T-helper 22 cell (primary cell): ENCODE results near the gene TP73.

Experiments
- DNase-seq: peaks from one replicate; pipeline ENCODE4 v3.0.0-alpha.2; 2020; ENCODE audit warnings: low read depth

TP73 gene

DNA sequence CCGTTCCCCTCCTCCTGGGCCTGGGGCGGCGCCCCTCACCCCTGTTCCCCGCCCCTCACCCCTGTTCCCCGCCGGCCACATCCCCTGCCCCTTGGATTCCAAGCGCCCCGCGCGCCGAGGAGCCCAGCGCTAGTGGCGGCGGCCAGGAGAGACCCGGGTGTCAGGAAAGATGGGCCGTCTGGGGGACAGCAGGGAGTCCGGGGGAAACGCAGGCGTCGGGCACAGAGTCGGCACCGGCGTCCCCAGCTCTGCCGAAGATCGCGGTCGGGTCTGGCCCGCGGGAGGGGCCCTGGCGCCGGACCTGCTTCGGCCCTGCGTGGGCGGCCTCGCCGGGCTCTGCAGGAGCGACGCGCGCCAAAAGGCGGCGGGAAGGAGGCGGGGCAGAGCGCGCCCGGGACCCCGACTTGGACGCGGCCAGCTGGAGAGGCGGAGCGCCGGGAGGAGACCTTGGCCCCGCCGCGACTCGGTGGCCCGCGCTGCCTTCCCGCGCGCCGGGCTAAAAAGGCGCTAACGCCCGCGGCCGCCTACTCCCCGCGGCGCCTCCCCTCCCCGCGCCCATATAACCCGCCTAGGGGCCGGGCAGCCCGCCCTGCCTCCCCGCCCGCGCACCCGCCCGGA is at the start of gene TP73:
TSS of gene TP73 (plus strand) at position 587 of the 618 bp plus-strand sequence. CDS start 29,850 bp downstream, outside the sequence.
- DNase-seq: no peak

DNA sequence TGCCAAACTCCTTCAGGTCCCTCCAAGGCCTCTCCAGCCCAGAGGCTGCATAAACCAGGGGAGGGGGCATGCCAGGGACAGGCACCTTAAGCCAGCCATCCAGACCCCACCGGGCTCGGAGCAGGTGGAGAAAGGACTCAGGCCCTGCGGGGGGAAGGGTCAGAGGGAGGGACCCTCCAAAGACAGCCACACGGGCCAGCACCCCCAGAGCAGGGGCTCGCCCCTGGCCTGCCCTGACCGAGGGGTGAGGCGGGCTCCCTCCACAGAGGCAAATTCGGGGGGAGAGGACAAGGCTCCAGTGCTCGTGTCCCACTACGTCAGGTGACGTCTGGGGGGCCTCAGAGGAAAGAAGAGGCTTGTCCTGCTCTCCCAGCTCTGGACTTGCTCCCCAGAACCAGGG is 49.2 kb upstream of the TP73 start:
- DNase-seq: no peak

DNA sequence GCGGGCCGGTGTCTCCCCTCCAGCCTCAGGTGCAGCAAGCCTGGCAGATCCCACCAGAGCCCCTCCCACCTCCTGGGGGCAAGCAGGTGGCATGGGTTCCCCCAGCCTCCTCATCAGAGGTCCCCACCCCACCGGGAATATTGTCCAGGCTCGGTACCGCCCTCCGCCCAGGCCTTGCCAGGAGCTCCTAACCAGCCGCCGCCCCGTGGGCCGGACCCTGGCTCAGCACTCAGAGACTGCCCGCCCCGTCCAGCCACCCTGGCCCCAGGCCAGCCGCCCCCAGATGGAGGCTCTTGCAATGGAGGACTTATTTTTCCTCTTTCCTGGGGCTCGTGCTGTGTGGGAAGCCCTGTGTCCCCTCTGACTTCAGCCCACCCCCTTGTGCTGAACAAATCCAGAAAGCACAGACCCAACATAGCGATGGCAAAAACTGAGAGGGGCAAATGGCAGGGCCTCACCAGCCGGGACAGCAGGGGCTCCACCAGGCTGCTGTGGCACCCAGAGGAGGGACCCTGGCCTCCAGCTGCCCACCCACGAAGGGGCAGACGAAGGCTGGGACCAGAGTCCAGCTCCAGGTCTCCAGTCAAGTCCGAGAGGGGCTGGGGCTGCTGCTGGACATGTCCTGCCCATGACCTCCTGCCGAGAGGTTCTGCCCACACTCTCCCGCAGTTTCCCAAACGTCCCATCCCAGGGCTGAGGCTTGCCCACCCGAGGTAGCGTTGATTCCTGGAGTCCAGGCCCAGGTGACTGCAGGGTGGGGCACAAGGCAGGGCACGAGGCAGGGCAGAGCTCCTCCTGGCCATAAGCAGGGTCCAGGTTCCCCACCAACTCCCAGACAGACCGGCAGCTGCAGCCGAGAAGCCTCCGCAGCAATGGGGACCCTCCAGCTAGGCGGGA is 48.5 kb upstream of the TP73 start:
- DNase-seq: no peak

DNA sequence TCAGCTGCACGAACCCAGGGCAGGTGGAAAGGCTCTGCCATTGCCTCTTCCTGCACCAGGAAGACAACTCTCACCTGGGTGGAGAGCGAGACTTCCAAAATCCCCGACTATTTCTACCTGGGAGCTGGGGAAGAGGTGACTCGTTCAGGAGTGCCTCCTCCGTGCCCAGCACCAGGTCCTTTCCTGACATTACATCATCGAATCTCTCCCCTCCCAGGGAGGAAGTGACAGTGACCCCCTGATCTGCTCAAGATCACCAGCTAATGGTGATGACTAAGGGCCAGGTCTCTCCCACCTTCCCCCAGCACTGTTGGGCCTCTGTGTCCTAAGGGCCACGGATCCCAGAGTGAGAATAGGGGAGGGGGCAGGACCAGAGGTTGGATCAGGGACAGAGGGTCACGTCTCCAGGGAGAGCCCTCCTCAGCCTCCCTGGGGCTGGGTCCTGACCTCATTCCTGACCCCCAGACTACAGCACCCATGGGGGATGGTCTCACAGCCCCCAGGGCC is 47.8 kb upstream of the TP73 start:
- DNase-seq: no peak

DNA sequence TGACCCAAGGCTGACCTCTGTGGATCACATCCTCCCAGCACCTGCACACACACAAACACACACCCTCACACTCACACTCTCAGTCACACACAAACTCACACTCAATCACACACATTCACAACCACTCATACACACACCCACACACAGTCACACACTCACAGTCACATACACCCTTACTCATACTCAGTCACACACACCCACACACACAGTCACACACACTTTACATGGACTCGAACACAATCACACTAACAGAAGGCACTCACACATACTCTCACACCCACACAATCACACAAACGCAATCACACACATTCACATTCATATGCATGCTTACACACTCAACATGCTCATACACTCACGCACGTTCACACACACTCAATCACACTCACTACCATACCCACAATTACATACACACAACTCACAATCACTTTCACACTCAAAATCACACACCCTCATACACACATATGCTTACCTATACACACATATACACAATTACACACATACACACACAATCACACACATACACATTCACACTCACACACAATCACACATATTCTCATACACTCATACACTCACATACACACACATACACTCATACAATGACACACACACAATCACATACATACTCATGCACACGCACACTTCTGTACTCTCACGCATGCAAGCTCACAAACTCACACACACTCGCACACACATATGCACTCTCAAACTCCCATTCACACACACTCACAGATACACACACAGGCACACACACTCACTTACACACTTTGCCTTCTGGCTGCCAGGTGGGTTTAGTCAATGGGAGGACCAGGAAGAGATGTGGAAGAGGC is 47.1 kb upstream of the TP73 start:
- DNase-seq: no peak

DNA sequence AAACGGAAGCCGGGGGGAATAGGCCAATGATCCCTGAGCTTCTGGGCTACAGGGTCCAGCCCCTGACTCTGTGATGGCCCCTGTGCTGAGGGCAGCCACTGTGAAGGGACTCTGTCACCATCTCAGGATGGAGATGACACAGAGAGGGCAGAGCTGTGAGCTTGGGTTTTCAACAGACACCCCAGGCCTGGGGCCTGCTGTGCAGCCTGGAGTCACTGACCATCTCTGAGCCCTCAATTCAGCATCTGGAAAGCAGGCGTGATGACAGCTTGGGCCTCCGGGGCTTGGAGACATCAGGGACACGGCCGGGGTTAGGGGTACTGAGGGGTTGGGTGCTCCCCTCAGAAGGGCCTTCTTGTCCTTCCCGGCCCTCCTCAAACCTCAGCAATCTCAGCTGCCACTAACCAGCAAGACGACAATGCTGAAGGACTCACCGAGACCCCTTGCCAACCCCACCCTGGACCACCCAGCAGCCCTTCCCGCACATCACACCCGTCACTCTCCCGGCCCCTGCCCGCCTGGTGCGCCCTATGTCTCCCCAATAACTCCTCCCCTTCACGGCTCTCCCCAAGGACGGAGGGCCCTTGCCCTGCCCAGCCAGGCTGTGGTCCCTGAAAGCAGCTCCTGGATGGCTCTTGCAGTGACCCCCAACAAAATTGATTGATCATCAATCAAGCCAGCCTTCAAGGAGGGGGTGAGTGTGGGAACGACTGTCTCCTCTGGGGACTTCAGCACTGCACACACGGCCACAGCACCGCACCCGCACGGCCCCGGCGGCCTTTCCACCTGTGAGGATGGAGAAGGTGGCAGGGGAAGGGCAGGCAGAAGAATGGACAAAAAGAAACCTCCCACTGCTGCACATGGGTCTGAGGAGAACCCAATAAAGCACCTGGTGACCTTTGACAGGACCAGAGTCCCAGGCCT is 45.3 kb upstream of the TP73 start:
- DNase-seq: no peak

DNA sequence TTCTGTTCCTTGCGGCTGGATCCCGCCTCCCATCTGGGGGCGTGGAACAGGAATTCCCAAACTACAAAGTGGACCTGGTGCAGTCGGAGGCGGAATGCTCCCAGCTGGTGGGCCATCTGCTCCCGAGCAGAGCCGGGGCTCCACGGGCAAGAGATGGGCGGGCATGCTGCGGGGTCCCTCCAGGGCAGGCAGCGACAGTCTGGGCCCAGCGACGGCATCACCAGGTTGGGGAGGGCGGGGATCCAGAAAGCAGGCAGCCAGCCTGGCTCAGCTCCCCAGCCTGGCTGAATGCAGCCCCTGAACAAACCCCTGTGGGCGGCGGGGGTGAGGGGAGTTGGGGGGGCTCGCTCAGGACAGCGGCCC is 44.6 kb upstream of the TP73 start:
- no peak for DNase-seq

DNA sequence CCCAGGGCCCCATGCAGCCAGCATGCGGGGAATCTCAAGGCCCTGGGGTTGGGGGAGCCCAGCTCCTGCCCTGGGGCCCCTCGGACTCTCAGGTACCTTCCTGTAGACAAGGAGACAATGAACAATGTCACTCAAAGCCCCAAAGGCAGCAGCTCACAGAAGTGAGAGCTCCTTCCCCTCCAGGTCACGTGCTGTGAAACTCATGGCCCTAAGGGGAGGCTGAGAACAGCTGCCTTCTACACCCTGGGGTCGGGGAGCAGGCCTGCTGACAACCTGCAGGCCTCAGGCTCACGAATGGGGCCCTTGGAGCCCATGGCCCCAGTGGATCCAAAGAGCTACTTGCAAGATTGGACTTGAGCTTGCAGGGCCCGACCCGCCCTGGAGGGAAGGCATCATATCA is 44.2 kb upstream of the TP73 start:
- DNase-seq: no peak

DNA sequence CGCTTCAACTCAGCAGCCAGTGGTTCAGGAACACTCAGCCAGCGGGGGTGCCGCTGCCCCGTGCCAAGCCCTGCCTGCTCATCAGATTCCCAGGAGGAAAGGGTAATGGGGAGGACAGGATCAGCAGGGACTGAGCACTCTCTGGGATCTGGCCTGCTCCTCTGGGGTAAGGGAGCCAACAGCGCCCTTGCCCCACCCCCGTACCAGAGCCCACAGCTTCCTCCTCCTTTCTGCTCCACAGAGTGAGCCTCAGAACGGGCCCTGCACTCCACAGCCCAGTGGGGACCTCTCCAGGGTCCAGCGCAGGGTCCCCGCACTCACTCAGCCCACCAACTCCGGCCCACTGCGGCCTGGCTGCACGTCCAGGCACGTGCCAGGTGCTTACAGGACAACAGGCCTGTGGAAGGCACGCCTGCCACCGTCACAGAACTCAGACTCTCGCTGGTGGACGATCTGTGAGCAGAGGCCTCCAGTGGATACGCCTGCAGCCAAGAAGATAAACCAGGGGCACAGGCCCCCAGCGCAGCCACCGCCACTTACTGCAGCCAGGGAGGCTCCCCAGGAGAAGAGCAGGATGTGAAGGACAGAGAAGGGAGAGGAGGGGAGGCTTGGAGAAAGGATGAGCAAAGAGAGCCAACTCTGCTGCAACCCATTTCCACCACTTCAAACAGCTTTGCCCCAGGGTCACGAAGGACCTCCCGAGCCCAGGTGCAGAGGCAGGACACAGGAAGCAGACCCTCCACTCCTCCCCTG is 43.1 kb upstream of the TP73 start:
- DNase-seq: no peak

DNA sequence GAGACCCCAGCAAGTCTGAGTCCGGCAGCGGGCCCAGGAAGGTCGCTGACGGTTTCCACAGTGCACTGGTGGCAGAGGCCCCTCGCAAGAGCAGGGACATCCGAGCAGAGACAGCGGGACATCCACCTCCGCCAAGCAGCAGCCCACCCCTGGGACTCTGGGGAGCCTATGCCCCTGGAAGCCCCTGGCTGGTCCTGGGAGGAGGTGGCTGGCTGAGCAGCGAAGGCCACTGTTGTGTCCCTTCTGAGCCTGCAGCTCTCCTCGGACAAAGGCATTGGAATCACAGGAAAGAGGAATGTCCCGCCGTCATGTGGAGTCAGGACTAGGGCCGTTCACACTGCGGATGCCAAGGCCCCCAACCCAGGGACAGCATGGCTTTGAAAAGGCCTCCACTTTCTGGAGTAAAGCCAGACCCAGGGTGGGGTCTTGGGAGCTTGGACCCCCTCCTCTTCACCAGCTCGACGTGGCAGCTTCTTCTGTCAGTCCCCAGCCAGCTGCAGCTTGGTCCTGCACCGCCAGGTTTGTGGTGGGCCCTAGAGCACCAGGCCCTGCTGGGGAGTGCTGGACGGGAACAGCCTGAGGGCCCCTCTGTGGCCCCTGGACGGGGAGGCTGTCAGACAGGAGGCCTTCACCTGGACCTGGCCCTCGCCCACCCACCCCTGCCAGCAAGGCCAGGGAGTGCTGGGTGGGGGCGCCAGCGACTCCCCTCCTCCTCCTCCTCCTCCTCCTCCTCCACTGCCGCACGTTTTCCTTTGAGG is 42.4 kb upstream of the TP73 start:
- no peak for DNase-seq

DNA sequence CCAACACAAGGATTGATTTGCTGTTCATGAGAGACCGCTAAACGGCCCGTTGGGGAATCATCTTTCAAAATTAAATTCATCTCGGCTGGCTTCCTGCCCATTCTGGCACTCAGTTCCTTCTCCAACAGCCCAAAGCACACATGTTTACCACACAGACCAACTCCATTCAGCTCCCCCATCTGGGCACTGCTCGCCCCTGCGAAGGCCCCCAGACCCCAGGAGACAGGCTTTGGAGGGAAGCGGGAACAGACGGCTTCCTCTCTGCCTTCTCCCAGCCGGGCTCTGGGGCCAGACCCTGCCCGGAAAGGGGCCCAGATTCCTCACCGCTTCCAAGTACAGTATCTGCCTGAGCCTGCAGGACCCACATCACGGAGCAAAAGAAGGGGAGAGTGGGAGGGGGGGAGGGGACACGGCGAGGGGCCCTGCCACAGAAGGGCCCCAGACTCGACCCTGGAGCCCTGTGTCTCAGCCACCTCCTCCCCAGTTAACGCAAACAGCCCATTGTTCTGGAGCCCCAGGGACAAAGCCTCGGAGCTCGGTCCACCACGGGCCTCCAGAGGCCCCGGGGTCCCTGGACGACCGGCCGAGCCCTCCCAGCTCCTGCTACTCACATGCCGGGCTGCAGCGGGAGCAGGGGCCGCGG is 41.7 kb upstream of the TP73 start:
- DNase-seq: no peak

DNA sequence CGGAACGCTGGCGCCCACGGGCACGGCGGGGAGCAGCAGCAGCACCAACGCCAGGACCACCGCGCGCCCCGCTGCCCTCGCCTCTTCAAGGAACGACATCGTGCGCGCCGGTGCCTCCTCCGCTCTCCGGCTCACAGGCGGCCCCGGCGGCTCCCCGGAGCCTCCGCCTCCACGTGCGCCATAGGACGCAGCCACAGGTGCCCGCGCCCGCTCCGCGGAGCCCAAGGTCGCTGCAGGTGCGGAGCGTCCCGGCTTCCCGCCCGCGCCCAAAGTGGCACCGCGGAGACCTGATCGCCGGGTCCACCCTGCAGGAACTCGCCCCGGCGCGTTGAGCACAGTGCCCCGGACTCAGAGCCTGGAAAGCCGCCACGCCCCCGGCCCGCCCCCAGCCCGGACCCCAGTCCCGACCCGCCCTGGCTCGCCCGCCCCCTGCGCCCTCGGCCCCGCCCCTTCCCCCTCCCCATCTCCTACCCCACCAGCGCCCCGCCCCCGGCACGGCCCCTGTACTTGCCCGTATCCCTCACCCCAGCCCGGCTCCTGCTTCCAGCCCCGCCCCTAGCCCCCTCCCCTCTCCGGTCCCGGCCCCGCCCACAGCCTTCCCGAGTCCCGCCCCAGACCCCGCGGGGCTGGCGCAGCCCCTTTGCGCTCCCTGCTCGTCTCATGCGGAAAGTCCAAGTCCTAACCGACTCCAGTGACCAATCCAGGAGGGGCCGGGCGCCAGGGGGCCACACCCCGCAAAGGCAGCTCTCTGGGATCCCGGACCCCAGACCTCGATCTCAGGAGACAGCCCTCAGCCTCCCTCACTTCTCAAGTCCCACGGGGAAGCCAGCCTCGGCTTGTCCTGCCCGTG is 40.9 kb upstream of the TP73 start, which contains the start of gene MEGF6:
TSS of gene MEGF6 (minus strand) at position 339 of the 850 bp plus-strand sequence. CDS start at position 99, 240 bp downstream.
- peak; percentile 54 for DNase-seq

DNA sequence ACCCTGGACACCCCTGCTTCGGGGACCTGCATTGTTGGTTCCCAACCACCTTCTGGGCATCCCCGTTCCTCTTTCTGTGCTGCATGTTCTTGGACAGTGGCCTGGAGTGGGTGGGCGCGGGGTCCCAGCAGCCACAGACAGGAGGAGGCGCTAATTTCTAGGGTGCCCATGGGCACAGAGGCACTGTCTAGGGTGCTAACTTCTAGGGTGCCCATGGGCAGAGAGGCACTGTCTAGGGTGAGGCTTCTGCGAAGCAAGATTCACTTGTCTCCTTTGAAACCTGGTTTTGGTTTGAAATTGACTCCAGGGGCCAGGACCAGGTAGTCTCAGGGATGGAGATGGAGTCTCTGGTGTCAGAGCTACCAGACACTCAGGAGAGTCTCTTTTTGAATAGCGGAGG is 40.2 kb upstream of the TP73 start:
- no peak for DNase-seq

DNA sequence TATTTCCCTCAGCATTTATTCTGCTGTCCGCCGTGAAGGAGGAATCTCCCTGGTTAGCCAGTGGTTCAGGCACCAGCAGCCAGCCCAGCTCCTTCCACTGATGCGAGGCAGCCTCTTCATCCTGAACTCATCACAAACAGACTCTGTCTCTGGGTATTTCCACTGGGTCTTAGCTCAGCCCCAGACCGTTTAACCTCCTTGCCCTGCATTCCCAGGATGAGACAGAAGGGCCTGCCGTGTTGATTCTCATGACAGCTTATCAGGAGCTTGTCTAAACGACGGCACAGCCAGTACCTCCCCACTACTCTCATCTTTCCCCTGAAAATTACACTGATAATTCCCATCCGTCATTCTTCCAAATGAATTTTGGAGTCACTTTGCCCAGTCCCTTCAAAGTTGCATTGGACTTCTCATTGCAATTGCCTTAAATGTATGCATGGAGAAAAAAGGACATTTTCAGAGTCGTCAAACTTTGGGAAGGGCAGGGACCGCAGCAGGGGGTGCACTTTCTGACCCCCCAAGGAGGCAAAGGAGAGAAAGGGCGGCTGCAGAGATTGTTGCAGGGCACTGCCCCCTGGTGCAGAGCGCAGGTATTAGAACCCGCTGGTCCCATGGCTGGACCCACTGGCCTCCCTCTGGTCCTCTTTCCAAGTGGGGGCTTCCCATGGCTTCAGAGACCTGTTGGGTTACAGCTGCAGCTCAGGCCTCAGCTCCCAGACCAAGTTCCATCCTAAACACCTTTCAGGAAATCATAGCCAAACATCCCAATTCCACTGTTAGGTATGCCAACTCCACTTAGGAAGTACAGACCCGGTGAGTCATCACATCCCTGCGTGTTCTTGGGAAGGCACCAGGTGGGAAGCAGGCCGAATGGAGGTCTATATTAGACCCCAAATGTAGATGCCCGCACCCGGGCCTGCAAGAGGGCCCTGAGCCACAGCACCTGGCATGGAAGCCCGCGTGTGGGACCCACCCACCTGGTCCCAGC is 37.3 kb upstream of the TP73 start:
- no peak for DNase-seq

DNA sequence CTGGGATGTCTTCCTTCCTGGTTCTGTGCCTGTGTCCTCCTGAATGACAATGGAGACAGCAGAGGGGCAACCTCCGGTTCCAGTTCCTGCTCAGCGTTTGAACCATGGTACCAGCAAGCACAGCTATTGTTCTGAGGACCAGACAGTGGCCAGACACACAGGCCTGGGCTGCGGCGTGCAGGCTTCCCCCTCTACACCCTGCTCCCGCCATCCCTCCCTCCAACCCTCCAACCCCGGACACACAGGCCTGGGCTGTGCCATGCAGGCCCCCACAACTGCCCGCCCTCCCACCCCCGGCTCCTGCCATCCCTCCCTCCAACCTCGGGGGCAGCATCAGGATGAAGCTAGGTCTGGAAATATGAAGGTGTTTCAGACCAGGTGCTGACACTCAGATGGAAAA is 35.5 kb upstream of the TP73 start:
- DNase-seq: no peak

DNA sequence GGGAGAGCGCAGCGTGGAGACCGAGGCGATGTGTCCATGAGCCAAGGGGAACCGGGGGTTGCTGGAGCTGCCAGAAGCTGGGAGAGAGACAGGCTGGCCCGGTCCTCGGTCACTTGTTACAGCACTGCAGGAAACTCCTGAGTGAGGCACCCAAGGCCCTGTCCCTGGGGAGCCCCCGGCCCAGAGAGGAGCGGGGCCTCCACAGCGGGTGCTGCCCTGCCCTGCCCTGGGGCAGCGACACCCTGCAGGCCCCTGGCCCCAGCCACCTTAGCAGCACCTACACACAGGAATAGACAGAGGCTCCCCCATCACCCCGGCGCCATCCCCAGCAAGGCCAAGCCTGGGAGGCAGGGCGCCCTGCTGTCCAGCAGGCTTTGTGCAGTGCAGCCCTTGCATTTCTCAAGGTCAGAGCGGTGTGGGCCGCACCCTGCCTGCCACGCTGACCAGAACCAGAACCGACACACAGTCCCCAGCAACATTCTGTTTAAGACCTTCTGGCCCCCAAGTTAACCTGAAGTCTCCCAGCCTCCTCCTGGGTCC is 34.4 kb upstream of the TP73 start:
- DNase-seq: no peak

DNA sequence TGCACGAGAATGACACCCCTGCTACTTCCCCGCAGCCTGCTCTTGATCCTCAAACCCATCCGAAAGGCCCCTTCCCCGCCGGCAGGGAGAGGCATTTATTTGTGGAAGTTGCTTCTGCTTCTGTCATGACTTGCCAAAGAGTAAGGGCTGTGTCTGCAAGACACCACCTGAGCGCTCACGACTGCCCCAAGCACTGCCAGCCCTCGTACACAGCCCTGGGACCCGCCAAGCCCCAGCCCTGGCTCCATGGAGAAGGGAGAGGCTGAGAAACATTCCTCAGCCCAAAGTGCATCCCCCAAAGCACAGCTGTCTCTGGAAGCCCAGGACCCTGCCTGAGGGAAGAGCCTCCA is 33.8 kb upstream of the TP73 start:
- DNase-seq: no peak
